Measurements from ENCODE around the gene RBCK1.

DNA sequence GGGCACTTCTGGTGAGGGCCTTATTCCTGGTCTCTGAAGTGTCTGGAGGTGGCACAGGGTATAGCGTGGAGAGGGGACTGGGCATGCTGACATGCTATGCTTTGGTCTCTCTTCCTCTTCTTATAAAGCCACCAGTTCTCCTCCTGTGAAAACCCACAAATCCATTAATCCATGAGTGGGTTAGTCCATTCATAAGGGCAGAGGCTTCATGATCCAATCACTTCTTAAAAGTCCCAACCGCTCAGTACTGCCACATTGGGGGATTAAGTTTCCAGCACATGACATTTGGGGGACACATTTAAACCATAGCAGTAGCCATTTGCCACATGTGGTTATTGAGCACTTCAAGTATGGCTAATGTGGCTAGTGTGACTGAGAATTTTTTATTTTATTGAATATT lies 31.3 kb upstream of the RBCK1 start:
- TF ChIP-seq EZH2 (IDR thresholded peaks at IDR 0.05), result no peak
- no peak for TF ChIP-seq POLR2AphosphoS5 (IDR thresholded peaks at IDR 0.05; ENCODE audit: borderline replicate concordance, low read depth, low read length)

Data from SK-N-MC (cell line).